Mesodermal cell (in vitro differentiated cells): ENCODE measurements around the gene VEGFD.
A peak's percentile ranks its signal among the peaks of the same experiment; 100 is the strongest.

Experiments used
- H3K27ac ChIP-seq: 2 replicates; pipeline ENCODE4 v1.7.0; 2013; ENCODE audit warnings: mild to moderate bottlenecking, low read depth, low read length, moderate library complexity; ENCODE audit not compliant: severe bottlenecking
- H3K36me3 ChIP-seq: 2 replicates; pipeline ENCODE4 v1.7.1; 2013; ENCODE audit warnings: mild to moderate bottlenecking, low read length, moderate library complexity; ENCODE audit not compliant: control insufficient read depth, insufficient read depth
- H3K4me1 ChIP-seq: one replicate; pipeline ENCODE4 v1.7.1; 2013; ENCODE audit warnings: mild to moderate bottlenecking, low read length; ENCODE audit not compliant: insufficient read depth, control insufficient read depth, poor library complexity, severe bottlenecking
- H3K4me3 ChIP-seq: 2 replicates; pipeline ENCODE4 v1.7.0; 2013; ENCODE audit warnings: low read length, control low read depth, mild to moderate bottlenecking; ENCODE audit not compliant: insufficient read depth, poor library complexity, severe bottlenecking; ENCODE audit errors: extremely low read depth
- H3K9me3 ChIP-seq: 2 replicates; pipeline ENCODE4 v1.7.1; 2013; ENCODE audit warnings: mild to moderate bottlenecking, low read length, moderate library complexity; ENCODE audit not compliant: control insufficient read depth
- WGBS, 2 experiments: methylation state at CpG; one replicate each; pipeline ENCODE4 v1.1.5; 2013; ENCODE audit warnings: missing lambda C conversion rate in 2 of 2; ENCODE audit not compliant: insufficient coverage in 2 of 2; 5-methylcytosine and 5-hydroxymethylcytosine counted together

The VEGFD gene

DNA sequence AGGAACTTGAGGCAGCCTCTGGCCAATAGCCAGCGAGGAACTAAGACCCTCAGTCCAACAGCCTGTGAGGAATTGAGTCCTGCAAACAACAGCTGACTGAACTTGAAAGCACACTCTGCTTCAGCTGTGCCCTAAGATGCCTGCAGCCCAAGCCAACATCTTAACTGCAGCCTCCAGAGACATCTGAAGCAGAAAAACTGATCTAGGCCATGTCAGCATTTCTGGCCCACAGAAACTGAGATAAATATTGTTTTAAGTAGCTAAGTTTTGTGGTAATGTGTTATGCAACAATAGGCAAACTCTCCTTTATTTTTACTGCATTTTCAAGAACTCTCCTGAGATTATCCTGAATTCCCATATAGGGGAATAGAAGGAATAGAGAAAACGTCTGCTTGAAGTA is 24.5 kb downstream of the VEGFD start:
- Histone ChIP-seq H3K27ac (no peak overlapping the region), H3K9me3 (no peaks in the 10 kb centered on the region), H3K4me1 (no peaks in the 10 kb centered on the region), H3K36me3 (no peaks in the 10 kb centered on the region), H3K4me3 (no peak overlapping the region)
- 80 to 100% methylated on average over 1 of the region's 2 CpGs for WGBS, 2 experiments

DNA sequence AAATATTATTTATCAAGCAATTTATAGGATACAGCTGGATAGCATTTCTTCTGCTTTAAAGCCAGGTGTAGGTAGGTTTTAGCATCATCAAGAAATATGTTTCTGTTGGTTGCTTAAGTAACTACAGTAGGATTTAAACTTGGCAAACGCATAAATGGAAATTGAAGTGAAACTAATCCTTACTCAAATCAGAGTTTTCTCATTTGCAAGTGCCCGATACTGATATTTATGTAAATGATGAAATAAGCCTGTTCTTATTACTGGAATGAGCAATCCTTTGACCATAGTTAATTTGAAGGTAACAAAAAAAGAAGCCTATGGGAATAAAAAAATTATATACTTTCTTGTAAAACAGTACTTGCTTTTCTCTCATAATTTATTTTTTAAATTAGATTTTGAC is 25.7 kb downstream of the VEGFD start:
- Histone ChIP-seq H3K4me3 (no peak overlapping the region), H3K27ac (no peak overlapping the region), H3K36me3 (no peaks in the 10 kb centered on the region), H3K4me1 (no peaks in the 10 kb centered on the region), H3K9me3 (no peaks in the 10 kb centered on the region)
- WGBS, 2 experiments, result no CpG with 5 or more reads among the region's 2 CpGs

GRCh38 chrX:15356444-15356843 is 27.8 kb downstream of the VEGFD start:
- no CpG with 5 or more reads among the region's 1 CpG for WGBS, 2 experiments
- Histone ChIP-seq H3K4me1 (no peaks in the 10 kb centered on the region), H3K27ac (no peak overlapping the region), H3K9me3 (no peaks in the 10 kb centered on the region), H3K4me3 (no peak overlapping the region), H3K36me3 (no peaks in the 10 kb centered on the region)

DNA sequence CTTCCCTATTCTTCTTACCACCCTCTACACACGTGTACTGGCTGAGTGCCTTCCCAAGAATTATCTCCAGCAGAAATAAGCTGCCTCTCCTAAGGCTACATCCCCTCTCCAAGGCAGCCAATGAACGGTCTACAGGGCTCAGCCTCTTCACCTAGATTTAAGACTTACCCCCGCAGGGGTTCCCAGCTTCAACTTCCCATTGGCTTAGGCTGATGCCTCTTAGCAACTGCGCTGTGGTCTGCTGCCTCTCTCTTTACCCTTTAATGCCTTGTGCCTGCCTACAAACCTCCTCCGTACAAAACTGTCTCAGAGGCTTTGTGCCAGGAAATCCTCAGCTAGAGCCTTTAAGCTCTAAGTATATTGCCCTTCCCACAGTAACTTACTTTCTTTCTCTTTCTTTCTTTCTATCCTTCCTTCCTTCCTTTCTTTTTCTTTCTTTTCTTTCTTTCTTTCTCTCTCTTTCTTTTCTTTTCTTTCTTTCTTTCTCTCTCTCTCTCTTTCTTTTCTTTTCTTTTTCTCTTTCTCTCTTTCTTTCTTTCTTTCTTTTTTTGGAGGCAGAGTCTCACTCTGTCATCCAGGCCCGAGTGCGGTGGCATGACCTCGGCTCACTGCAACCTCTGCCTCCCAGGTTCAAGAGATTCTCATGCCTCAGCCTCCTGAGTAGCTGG is 33.8 kb downstream of the VEGFD start:
- no peaks in the 10 kb centered on the region for H3K4me1 ChIP-seq
- H3K36me3 ChIP-seq, result no peaks in the 10 kb centered on the region
- 56 to 66% methylated on average over 1 to 5 of the region's 8 CpGs for WGBS, 2 experiments
- H3K4me3 ChIP-seq, result no peak overlapping the region
- no peak overlapping the region for H3K27ac ChIP-seq
- no peaks in the 10 kb centered on the region for H3K9me3 ChIP-seq

- no peak overlapping the region for H3K4me3 ChIP-seq
- WGBS, 2 experiments, result 38 to 40% methylated on average over 1 to 2 of the region's 2 CpGs
- no peaks in the 10 kb centered on the region for H3K9me3 ChIP-seq
- no peak overlapping the region for H3K27ac ChIP-seq
- H3K36me3 ChIP-seq, result no peaks in the 10 kb centered on the region
- H3K4me1 ChIP-seq, result no peaks in the 10 kb centered on the region
These were observed 35.2 kb downstream of the VEGFD start for GRCh38 chrX:15349046-15349445.

GRCh38 chrX:15345976-15346375 is 38.2 kb downstream of the VEGFD start:
- no peak overlapping the region for H3K4me3 ChIP-seq
- H3K4me1 ChIP-seq, result no peaks in the 10 kb centered on the region
- 81 to 83% methylated on average over 2 of the region's 3 CpGs for WGBS, 2 experiments
- H3K27ac ChIP-seq, result no peak overlapping the region
- H3K36me3 ChIP-seq, result no peaks in the 10 kb centered on the region
- H3K9me3 ChIP-seq, result no peaks in the 10 kb centered on the region

DNA sequence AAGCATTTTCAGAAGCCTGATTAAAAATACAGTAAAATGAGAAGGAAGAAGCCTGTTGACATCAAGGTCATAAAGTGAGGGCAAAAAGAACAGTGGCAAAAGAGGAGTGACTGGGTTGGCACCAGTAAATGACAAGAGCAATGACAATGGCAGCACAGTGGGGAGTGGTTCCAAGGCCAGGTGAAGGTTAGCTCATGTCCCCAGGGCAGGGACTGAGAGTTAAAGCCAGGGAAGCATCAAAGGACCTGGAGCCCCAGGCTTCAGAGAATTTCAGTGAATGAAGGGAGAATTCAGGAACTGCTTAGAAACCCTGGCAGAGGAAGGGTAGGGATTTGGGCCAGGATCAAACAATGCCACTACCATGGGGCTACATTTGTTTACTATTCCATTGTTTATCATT is 40.1 kb downstream of the VEGFD start:
- H3K4me3 ChIP-seq, result no peak overlapping the region
- H3K4me1 ChIP-seq, result no peaks in the 10 kb centered on the region
- no peak overlapping the region for H3K27ac ChIP-seq
- no peaks in the 10 kb centered on the region for H3K36me3 ChIP-seq
- no peaks in the 10 kb centered on the region for H3K9me3 ChIP-seq

DNA sequence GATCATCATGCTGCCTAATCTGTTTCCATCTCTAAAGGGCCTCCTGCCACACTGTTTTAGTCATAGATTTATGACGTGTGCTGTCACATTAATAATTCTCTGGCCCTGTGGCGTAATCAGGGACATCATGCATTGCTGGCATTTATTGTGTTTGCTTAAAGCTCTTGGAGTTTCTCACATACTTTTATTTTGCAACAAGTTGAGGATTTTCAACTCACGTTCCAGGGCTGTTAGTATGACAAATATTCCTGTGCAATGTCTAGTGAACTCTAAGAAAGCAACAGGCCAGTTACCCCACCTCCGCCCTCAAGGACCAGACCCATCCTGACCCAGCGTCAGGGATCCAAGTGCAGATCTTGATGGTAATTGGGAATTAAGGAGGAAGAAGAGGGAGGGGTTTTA is 41.1 kb downstream of the VEGFD start:
- Histone ChIP-seq H3K36me3 (no peaks in the 10 kb centered on the region), H3K9me3 (no peaks in the 10 kb centered on the region), H3K4me3 (no peak overlapping the region), H3K4me1 (no peaks in the 10 kb centered on the region), H3K27ac (no peak overlapping the region)
- WGBS, 2 experiments, result 100% methylated on average over 1 of the region's 5 CpGs; no CpG with 5 or more reads in 1 of the 2 experiments

GRCh38 chrX:15340867-15341266 is 43.3 kb downstream of the VEGFD start:
- Histone ChIP-seq H3K4me1 (no peaks in the 10 kb centered on the region), H3K9me3 (no peaks in the 10 kb centered on the region), H3K36me3 (no peaks in the 10 kb centered on the region), H3K4me3 (no peak overlapping the region), H3K27ac (no peak overlapping the region)
- WGBS, 2 experiments, result no CpG with 5 or more reads among the region's 2 CpGs

DNA sequence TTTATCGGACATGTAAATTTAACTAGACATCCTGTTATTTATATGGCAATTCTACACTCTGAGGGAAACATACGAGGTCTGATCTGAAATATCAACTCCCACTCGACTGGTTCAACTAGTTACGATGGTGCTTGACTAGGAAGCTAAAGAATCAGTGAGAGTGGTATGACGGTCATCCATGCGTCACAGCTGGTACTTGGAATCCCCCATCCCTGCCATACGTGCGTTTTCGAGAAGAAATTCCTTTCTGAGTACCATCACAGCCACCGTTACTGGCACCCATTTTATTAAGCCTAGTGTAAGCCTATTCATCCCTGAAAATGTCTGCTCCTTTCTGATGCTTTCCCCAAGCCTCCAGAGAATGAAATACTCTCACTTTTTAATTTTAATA is 48.2 kb downstream of the VEGFD start:
- Histone ChIP-seq H3K4me3 (peak overlapping the region; percentile 58), H3K4me1 (no peaks in the 10 kb centered on the region), H3K27ac (peak overlapping the region; percentile 72), H3K36me3 (peaks cover 15% of the 10 kb centered on the region), H3K9me3 (no peaks in the 10 kb centered on the region)
- WGBS, 2 experiments, result 0% methylated on average over 2 to 5 of the region's 10 CpGs

DNA sequence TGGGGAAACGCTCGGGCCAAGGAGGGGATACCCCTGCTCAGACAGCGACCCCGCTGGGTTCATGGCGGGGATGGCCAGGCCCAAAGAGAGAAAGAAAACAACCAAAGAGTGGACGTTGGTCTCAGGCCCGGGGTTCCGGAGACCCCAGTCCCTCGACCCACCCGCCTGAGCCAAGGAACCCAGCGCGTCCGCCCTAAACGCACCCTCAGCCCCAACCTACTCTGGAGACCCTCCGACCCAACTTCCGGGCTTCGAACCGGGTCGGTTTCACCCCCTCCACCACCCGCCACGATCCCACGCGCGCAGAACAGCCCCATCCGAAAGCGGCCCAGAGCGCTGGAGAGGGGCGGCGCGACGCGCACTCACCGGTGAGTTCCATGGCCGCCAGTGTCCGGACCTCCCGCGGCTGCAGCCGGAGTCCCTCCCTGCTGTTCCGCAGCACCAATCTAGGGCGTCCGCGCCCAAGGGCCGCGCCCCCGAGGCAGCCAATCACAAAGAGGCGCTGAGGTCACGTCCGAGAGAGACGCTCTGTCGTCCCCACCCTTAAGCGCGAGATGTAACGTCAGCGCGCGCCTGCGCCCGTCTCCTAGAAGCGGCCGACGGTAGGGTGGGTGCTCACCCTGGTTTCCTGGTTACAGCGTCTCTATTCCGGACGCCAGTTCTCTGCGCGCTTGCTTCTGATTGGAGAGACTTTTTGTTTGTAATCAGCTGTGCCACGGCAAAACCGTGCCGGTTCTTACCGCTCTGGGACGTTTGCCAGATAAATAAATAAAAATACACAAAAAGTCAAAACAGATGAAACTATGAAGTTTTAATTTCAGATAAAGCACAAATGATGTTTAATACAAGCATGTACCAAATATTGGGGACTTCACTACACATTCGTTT is 48.8 kb downstream of the VEGFD start, which contains the start of gene PIGA:
Gene PIGA, minus strand, starts transcription at position 389 of the 888 bp plus-strand sequence. CDS start 3,593 bp downstream, outside the sequence.
- WGBS, 2 experiments, result 0 to 1% methylated on average over 21 to 28 of the region's 72 CpGs

More for the DNA sequence above, 48.8 kb downstream of the VEGFD start, which contains the start of gene PIGA:
- Histone ChIP-seq H3K9me3 (no peaks in the 10 kb centered on the region), H3K27ac (peak within 1 kb of the TSS; percentile 72), H3K4me1 (no peaks in the 10 kb centered on the region), H3K4me3 (peak within 1 kb of the TSS; percentile 58), H3K36me3 (peaks cover 15% of the 10 kb centered on the region)
